MM.1S (cell line): ENCODE results near the gene EFCAB7.

Experiments
- EZH2phosphoT487 ChIP-seq: fragments of 300-600 bp; sonication (generic); IDR thresholded peaks from 2 replicates; pipeline ENCODE4 v1.6.1; 2018; ENCODE audit warnings: antibody characterized with exemption, low read length
- TF ChIP-seq, protein P1 (sequence below): fragments of 300-600 bp; sonication (generic); IDR thresholded peaks from 2 replicates; pipeline ENCODE4 v1.5.1; 2016; ENCODE audit warnings: antibody characterized with exemption, low read length, mixed read lengths

DNA sequence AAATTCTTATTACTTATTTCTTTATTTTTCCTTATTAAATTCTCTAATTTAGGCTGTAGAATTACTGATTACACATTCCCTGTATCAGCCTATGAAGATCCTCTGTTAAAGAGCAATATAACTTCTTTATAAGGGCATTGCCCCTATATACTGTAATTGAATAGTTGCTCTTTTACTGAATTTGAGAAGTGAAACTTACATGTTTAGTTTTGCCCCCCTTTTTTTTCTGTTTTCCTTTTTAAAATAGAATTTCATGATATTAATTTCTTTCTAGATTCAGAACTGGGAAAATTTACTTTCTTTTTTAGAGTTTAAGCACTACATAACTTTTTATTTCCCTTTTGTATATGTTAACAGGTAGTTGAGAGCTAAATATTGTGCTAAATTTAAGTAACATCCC is 40.4 kb downstream of the EFCAB7 start:
- TF ChIP-seq, protein P1, sequence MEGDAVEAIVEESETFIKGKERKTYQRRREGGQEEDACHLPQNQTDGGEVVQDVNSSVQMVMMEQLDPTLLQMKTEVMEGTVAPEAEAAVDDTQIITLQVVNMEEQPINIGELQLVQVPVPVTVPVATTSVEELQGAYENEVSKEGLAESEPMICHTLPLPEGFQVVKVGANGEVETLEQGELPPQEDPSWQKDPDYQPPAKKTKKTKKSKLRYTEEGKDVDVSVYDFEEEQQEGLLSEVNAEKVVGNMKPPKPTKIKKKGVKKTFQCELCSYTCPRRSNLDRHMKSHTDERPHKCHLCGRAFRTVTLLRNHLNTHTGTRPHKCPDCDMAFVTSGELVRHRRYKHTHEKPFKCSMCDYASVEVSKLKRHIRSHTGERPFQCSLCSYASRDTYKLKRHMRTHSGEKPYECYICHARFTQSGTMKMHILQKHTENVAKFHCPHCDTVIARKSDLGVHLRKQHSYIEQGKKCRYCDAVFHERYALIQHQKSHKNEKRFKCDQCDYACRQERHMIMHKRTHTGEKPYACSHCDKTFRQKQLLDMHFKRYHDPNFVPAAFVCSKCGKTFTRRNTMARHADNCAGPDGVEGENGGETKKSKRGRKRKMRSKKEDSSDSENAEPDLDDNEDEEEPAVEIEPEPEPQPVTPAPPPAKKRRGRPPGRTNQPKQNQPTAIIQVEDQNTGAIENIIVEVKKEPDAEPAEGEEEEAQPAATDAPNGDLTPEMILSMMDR = no peak
- no peak for TF ChIP-seq EZH2phosphoT487
